Measurements from ENCODE around the gene GRK5.
"Not testable (repeated sequence)": the region's sequence is repeated elsewhere in the genome, so short reads cannot be mapped to it uniquely, and the experiment has no call there.

GRK5 gene

GRCh38 chr10:119462773-119463172 is 255.4 kb downstream of the GRK5 start:
- no peak for ATAC-seq
- no peak for DNase-seq
- Mint-ChIP-seq H3K27ac (no peak overlapping the region), H3K4me3 (no peak overlapping the region), H3K9me3 (peaks cover 12 to 16% of the 10 kb centered on the region in 2 donors), H3K4me1 (peaks cover 20% of the 10 kb centered on the region), H3K27me3 (no peaks in the 10 kb centered on the region)

DNA sequence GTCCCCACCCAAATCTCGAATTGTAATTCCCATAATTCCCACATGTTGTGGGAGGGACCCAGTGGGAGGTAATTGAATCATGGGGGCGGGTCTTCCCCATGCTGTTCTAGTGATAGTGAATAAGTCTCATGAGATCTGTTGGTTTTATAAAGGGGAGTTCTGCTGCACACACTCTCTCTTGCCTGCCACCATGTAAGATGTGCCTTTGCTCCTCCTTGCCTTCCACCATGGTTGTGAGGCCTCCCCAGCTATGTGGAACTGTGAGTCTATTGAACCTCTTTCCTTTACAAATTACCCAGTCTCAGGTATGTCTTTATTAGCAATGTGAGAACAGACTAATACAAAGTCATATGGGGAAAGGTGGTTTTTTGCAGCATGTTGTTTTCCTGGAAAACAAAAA is 255.8 kb downstream of the GRK5 start:
- H3K27me3 Mint-ChIP-seq, H3K4me3 Mint-ChIP-seq, DNase-seq, ATAC-seq, H3K27ac Mint-ChIP-seq: not testable (repeated sequence)
- Mint-ChIP-seq H3K4me1 (peaks cover 20% of the 10 kb centered on the region), H3K9me3 (peaks cover 12 to 16% of the 10 kb centered on the region in 2 donors)

DNA sequence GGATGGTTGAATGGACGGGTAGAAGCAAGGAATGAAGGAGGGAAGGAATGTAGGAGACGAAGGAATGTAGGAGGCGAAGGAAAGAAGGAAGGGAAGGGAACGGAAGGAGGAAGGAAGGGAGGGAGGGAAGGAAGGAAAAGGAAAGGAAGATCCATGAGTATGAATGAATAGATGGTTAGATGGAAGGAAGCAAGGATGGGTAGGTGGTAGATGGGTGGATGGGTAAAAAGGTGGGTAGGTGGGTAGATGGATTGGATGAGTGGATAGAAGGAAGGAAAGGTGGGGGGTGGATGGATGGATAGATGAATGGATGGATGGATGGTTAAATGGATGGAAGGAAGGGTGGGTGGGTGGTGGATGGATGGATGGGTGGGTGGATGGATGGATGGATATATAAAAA is 257.7 kb downstream of the GRK5 start:
- no peaks in the 10 kb centered on the region for H3K27me3 Mint-ChIP-seq
- H3K4me1 Mint-ChIP-seq: peaks cover 26% of the 10 kb centered on the region
- DNase-seq: no peak
- H3K9me3 Mint-ChIP-seq: peaks cover 12 to 16% of the 10 kb centered on the region in 2 donors
- no peak overlapping the region for H3K4me3 Mint-ChIP-seq
- no peak overlapping the region for H3K27ac Mint-ChIP-seq
- ATAC-seq: no peak

GRCh38 chr10:119466076-119466475 is 258.7 kb downstream of the GRK5 start:
- no peak overlapping the region for H3K27ac Mint-ChIP-seq
- peaks cover 26% of the 10 kb centered on the region for H3K4me1 Mint-ChIP-seq
- DNase-seq: no peak
- H3K27me3 Mint-ChIP-seq: no peaks in the 10 kb centered on the region
- ATAC-seq: no peak
- H3K4me3 Mint-ChIP-seq: no peak overlapping the region
- H3K9me3 Mint-ChIP-seq: peaks cover 12 to 16% of the 10 kb centered on the region in 2 donors

- peaks cover 28% of the 10 kb centered on the region for H3K4me1 Mint-ChIP-seq
- peaks cover 12 to 16% of the 10 kb centered on the region in 2 donors for H3K9me3 Mint-ChIP-seq
- no peak overlapping the region for H3K4me3 Mint-ChIP-seq
- ATAC-seq: peak; percentile 86
- H3K27me3 Mint-ChIP-seq: no peaks in the 10 kb centered on the region
- DNase-seq: peak in 1 of 2 donors; percentile 51
- H3K27ac Mint-ChIP-seq: no peak overlapping the region
These were observed 259.3 kb downstream of the GRK5 start for GRCh38 chr10:119466655-119467054.

DNA sequence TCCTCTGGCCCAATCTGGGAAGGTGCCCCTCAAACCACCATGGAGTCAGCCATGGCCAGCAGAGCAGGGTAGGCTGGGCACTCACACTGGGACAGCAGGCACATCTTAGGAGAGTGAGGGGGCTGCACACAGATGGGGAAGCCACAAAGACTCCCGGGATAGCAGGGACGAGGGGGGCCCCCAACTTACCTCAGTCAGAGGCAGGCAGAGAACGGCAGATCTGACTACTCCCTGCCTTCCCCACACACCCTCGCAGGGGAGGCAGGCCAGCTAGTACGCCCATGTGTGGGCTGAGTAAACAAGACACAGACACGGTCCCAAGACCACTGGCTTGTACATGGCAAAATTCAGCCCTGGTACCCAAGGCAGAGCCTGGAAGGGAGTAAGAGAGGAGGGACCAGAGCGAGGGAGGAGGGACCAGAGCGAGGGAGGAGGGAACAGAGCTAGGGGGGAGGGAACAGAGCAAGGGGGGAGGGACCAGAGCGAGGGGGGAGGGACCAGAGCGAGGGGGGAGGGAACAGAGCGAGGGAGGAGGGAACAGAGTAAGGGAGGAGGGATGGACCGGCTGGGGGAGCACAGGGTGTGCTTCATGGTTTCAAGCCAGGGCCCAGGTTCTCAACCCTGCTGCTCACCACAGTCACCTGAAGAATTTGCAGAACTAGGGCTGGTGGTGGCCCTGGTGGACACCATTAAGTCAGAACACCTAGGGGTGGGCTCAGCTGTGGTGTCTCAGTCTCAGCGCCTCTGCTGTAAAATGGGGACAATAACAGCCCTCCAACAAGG is 261.4 kb downstream of the GRK5 start:
- peak overlapping the region in 1 of 2 donors; percentile 22 for H3K27ac Mint-ChIP-seq
- DNase-seq (no peak), ATAC-seq (no peak)
- no peak overlapping the region for H3K4me3 Mint-ChIP-seq
- no peaks in the 10 kb centered on the region for H3K27me3 Mint-ChIP-seq
- peaks cover 30% of the 10 kb centered on the region for H3K4me1 Mint-ChIP-seq
- peaks cover 0 to 1% of the 10 kb centered on the region in 2 donors for H3K9me3 Mint-ChIP-seq

DNA sequence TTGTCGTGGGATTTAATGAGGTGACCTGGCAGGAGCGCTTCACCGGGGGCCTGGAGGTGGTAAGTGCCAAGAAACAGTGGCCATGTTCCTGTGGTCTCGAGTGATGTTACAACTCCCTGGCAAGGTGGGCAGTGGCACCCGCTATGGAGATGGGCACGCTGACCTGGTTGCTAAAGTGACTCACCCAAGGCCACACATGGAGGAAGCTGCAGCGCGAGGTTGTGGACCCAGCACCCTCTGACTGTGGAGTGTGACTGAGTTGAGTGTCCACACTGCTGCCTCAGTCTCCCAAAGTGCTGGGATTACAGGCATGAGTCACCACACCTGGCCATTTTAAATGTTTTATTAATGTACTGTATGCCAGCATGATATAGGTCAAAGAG is 261.9 kb downstream of the GRK5 start:
- Mint-ChIP-seq H3K9me3 (peaks cover 4 to 7% of the 10 kb centered on the region in 2 donors), H3K27me3 (no peaks in the 10 kb centered on the region), H3K27ac (no peak overlapping the region), H3K4me1 (peaks cover 30% of the 10 kb centered on the region), H3K4me3 (no peak overlapping the region)
- ATAC-seq (no peak), DNase-seq (no peak)

GRCh38 chr10:119469846-119470245 is 262.5 kb downstream of the GRK5 start:
- DNase-seq (no peak), ATAC-seq (no peak)
- H3K4me1 Mint-ChIP-seq: peaks cover 30% of the 10 kb centered on the region
- no peak overlapping the region for H3K4me3 Mint-ChIP-seq
- H3K27me3 Mint-ChIP-seq: no peaks in the 10 kb centered on the region
- H3K9me3 Mint-ChIP-seq: peaks cover 4 to 7% of the 10 kb centered on the region in 2 donors
- H3K27ac Mint-ChIP-seq: no peak overlapping the region

DNA sequence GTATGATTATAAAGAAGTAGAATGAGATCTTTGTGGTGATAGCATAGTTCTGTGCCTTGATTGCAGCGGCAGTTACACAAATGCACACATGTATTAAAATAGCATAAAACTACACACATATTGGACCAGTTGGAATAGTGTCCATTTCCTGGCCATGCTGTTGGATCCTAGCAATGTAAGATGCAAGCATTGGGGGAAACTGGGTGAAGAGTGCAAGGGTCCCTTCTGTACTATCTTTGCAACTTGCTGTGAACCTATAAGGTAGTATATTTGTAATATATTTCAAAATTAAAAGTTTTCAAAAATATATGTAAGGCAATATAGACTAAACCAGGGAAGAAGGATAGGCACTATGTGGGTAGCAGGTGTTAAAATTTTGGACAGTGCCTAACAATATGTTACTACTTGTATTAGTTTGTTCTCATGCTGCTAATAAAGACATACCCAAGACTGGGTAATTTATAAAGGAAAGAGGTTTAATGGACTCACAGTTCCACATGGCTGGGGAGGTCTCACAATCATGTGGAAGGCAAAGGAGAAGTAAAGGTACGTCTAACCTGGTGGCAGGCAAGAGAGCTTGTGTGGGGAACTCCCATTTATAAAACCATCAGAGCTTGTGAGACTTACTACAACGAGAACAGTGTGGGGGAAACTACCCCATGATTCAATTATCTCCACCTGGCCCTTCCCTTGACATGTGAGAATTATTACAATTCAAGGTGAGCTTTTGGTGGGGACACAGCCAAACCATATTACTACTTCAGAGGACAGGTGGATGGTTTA is 263.7 kb downstream of the GRK5 start:
- Mint-ChIP-seq H3K27me3 (no peaks in the 10 kb centered on the region), H3K4me3 (no peak overlapping the region), H3K4me1 (peaks cover 27% of the 10 kb centered on the region), H3K27ac (peak overlapping the region in 1 of 2 donors; percentile 35), H3K9me3 (peaks cover 4 to 7% of the 10 kb centered on the region in 2 donors)
- ATAC-seq (peak; percentile 25), DNase-seq (no peak)

- H3K4me1 Mint-ChIP-seq: peaks cover 32% of the 10 kb centered on the region
- peaks cover 4 to 7% of the 10 kb centered on the region in 2 donors for H3K9me3 Mint-ChIP-seq
- H3K4me3 Mint-ChIP-seq: no peak overlapping the region
- H3K27ac Mint-ChIP-seq: no peak overlapping the region
- DNase-seq (no peak), ATAC-seq (no peak)
- H3K27me3 Mint-ChIP-seq: no peaks in the 10 kb centered on the region
These were observed 266.4 kb downstream of the GRK5 start for GRCh38 chr10:119473771-119474170.

DNA sequence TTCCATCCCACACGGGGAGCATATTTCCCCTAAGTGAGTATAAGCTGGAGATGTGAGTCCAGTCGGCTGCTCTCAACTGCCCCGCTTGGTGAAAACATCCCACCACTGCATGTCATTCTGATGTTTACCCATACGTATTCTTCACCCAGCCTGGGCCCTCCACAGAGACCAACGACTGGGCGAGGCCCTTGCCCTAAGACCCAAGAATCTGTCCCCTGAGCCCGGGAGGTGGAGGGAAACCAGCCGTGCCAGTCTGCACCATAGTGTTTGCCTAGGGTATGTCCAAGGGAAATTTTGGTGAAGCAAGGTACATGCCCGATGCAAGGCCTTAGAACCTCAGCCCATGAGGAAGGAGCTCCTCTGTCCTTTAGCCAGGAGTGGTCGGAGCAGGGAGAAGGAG is 267.2 kb downstream of the GRK5 start:
- ATAC-seq: no peak
- no peak for DNase-seq
- no peak overlapping the region for H3K27ac Mint-ChIP-seq
- H3K9me3 Mint-ChIP-seq: peaks cover 4 to 7% of the 10 kb centered on the region in 2 donors
- no peaks in the 10 kb centered on the region for H3K27me3 Mint-ChIP-seq
- H3K4me3 Mint-ChIP-seq: no peak overlapping the region
- peaks cover 38% of the 10 kb centered on the region for H3K4me1 Mint-ChIP-seq

DNA sequence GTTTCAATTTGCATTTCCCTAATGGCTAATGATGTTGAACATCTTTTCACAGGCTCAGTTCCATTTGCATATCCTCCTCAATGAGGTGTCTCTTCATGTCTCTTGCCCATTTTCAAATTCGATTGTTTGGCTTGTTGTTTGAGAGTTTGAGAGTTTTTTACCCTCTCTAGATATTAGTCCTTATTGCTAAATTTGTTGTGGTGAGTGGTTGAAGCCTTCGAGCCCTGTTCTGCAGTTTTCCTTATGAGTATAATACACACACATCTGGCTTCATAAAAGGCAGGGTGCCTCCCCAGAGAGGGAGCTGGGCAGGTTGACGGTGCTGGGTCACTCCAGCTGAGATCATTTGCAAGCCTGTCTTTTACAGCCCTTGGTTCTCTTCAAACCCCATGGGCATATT is 270.1 kb downstream of the GRK5 start:
- Mint-ChIP-seq H3K4me1 (peaks cover 36% of the 10 kb centered on the region), H3K9me3 (peaks cover 4 to 7% of the 10 kb centered on the region in 2 donors), H3K27ac (no peak overlapping the region), H3K27me3 (no peaks in the 10 kb centered on the region), H3K4me3 (peak overlapping the region; percentile 77 to 83)
- ATAC-seq (peak; percentile 31), DNase-seq (no peak)

GRCh38 chr10:119478111-119478802 is 270.9 kb downstream of the GRK5 start:
- peaks cover 4 to 7% of the 10 kb centered on the region in 2 donors for H3K9me3 Mint-ChIP-seq
- H3K4me1 Mint-ChIP-seq: peaks cover 36% of the 10 kb centered on the region
- peak overlapping the region; percentile 54 to 69 for H3K27ac Mint-ChIP-seq
- DNase-seq: peak; percentile 52 to 60
- H3K27me3 Mint-ChIP-seq: no peaks in the 10 kb centered on the region
- H3K4me3 Mint-ChIP-seq: peak overlapping the region; percentile 77 to 83
- ATAC-seq: peak; percentile 98

- peak overlapping the region; percentile 77 to 83 for H3K4me3 Mint-ChIP-seq
- no peak for DNase-seq
- H3K9me3 Mint-ChIP-seq: peaks cover 3 to 4% of the 10 kb centered on the region in 2 donors
- H3K27me3 Mint-ChIP-seq: no peaks in the 10 kb centered on the region
- H3K4me1 Mint-ChIP-seq: peaks cover 36% of the 10 kb centered on the region
- ATAC-seq: peak; percentile 14
- peak overlapping the region; percentile 69 to 74 for H3K27ac Mint-ChIP-seq
These were observed 271.5 kb downstream of the GRK5 start for GRCh38 chr10:119478811-119479341.

GRCh38 chr10:119479532-119479931 is 272.2 kb downstream of the GRK5 start:
- H3K27ac Mint-ChIP-seq: no peak overlapping the region
- no peaks in the 10 kb centered on the region for H3K27me3 Mint-ChIP-seq
- no peaks in the 10 kb centered on the region for H3K9me3 Mint-ChIP-seq
- peaks cover 36% of the 10 kb centered on the region for H3K4me1 Mint-ChIP-seq
- no peak for ATAC-seq
- H3K4me3 Mint-ChIP-seq: peak overlapping the region in 1 of 2 donors; percentile 83
- DNase-seq: no peak
